ENCODE measurements around the gene ARL5A.

- TF ChIP-seq POLR2A (IDR thresholded peaks at IDR 0.05) (no peak), CTCF (IDR thresholded peaks at IDR 0.05) (no peak)
Observed at GRCh38 chr2:151754253-151754897, 73.8 kb downstream of the ARL5A start.

All from heart left ventricle (tissue), 13 donors.